Fibroblast of upper back skin (primary cell): Measurements from ENCODE around the gene GRPEL1.

Experiments used
- DNase-seq: peaks from one replicate; pipeline ENCODE4 v3.0.0-alpha.2; 2013

The GRPEL1 gene

GRCh38 chr4:7062816-7063215 is 5.0 kb downstream of the GRPEL1 start:
- no peak for DNase-seq

GRCh38 chr4:7061815-7062214 is 6.0 kb downstream of the GRPEL1 start:
- no peak for DNase-seq

- DNase-seq, result no peak
Measured at GRCh38 chr4:7060346-7061150, 7.3 kb downstream of the GRPEL1 start.

GRCh38 chr4:7059662-7060061 is 8.2 kb downstream of the GRPEL1 start:
- no peak for DNase-seq

- no peak for DNase-seq
Measured at GRCh38 chr4:7058792-7059191, 9.1 kb downstream of the GRPEL1 start.

- no peak for DNase-seq
Measured at GRCh38 chr4:7055990-7056325, 11.9 kb downstream of the GRPEL1 start.

- no peak for DNase-seq
Measured at GRCh38 chr4:7055111-7055989, 12.5 kb downstream of the GRPEL1 start.

- no peak for DNase-seq
Measured at GRCh38 chr4:7054106-7054880, 13.6 kb downstream of the GRPEL1 start.

GRCh38 chr4:7052923-7053715 is 14.7 kb downstream of the GRPEL1 start:
- no peak for DNase-seq

- DNase-seq, result no peak
Measured at GRCh38 chr4:7052313-7052712, 15.6 kb downstream of the GRPEL1 start.

GRCh38 chr4:7051905-7052304 is 16.0 kb downstream of the GRPEL1 start:
- DNase-seq, result no peak

- DNase-seq, result no peak
Measured at GRCh38 chr4:7051144-7051495, 16.7 kb downstream of the GRPEL1 start.

- DNase-seq, result no peak
Measured at GRCh38 chr4:7050481-7051143, 17.3 kb downstream of the GRPEL1 start.

GRCh38 chr4:7049739-7050138 is 18.1 kb downstream of the GRPEL1 start:
- no peak for DNase-seq

- DNase-seq, result no peak
Measured at GRCh38 chr4:7049295-7049694, 18.6 kb downstream of the GRPEL1 start.

GRCh38 chr4:7048642-7049041 is 19.2 kb downstream of the GRPEL1 start:
- no peak for DNase-seq

GRCh38 chr4:7046971-7047370 is 20.9 kb downstream of the GRPEL1 start:
- no peak for DNase-seq

- no peak for DNase-seq
Measured at GRCh38 chr4:7045961-7046921, 21.6 kb downstream of the GRPEL1 start.

GRCh38 chr4:7045553-7045952 is 22.3 kb downstream of the GRPEL1 start:
- no peak for DNase-seq

- no peak for DNase-seq
Measured at GRCh38 chr4:7044137-7044930, 23.5 kb downstream of the GRPEL1 start.
